ENCODE data around the gene DNM3.

DNA sequence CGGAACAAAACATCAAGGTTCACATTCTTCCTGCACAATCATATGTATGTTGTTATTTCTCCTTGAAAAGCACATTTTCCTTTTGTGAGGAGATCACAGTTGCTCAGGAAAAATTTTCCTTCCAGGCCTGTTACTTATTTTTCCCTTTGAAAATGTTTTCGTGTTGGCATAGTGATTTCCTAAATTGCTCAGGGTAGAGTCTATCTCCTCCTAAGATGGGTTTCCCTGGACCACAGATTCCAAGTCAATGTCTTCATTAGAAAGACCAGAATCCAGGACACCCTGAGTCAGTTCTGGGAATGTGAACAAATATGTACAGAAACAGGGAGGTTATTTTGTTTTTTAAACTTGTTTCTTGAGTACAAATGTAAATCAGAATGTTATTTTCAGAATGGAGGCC is 484.8 kb downstream of the DNM3 start:
- TF ChIP-seq, protein P1, sequence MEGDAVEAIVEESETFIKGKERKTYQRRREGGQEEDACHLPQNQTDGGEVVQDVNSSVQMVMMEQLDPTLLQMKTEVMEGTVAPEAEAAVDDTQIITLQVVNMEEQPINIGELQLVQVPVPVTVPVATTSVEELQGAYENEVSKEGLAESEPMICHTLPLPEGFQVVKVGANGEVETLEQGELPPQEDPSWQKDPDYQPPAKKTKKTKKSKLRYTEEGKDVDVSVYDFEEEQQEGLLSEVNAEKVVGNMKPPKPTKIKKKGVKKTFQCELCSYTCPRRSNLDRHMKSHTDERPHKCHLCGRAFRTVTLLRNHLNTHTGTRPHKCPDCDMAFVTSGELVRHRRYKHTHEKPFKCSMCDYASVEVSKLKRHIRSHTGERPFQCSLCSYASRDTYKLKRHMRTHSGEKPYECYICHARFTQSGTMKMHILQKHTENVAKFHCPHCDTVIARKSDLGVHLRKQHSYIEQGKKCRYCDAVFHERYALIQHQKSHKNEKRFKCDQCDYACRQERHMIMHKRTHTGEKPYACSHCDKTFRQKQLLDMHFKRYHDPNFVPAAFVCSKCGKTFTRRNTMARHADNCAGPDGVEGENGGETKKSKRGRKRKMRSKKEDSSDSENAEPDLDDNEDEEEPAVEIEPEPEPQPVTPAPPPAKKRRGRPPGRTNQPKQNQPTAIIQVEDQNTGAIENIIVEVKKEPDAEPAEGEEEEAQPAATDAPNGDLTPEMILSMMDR (IDR thresholded peaks at IDR 0.05): no peak
- TF ChIP-seq POLR2A (IDR thresholded peaks at IDR 0.05): no peak

Data from lower leg skin (tissue), 3 donors.